Measurements from ENCODE around the gene ZNF91.

GRCh38 chr19:23394511-23394910 lies 760 bp downstream of the ZNF91 start:
- TF ChIP-seq CTCF (IDR thresholded peaks at IDR 0.05) = no peak
- no peak for TF ChIP-seq POLR2A (IDR thresholded peaks at IDR 0.05)
